Body of pancreas (tissue), 4 donors: ENCODE results near the gene IL34.

Source experiments
- CTCF ChIP-seq, 7 experiments: fragments of 450-650 bp in 4 of 7; fragments of 200-600 bp in 3 of 7; sonication (generic) in 3 of 7; IDR thresholded peaks; one replicate each; pipeline ENCODE4 v1.5.1; 2016 to 2019; ENCODE audit warnings: antibody characterized with exemption in 7 of 7
- POLR2A ChIP-seq, 3 donors: fragments of 450-650 bp; IDR thresholded peaks; one replicate each; pipeline ENCODE4 v1.6.1; 2016; ENCODE audit warnings: antibody characterized with exemption in 3 of 3, mild to moderate bottlenecking in 2 of 3

- TF ChIP-seq CTCF (IDR thresholded peaks at IDR 0.05) (no peak), POLR2A (IDR thresholded peaks at IDR 0.05) (no peak)
Measured at GRCh38 chr16:70644763-70645597, 1.4 kb upstream of the IL34 start.
